H1 (cell line): ENCODE measurements around the gene RAP1GAP. TPM values are rescaled to one million over a fixed set of nuclear protein-coding genes. Genes with fewer than 3 reads are reported as not detected.
A peak's percentile ranks its signal among the peaks of the same experiment; 100 is the strongest.

Experiments used
- CTBP2 ChIP-seq: IDR thresholded peaks from 2 replicates; pipeline ENCODE4 v1.7.0; 2011; ENCODE audit warnings: borderline replicate concordance, mild to moderate bottlenecking, moderate library complexity, mixed read lengths, low read length; ENCODE audit not compliant: insufficient read depth, insufficient read length
- CTCF ChIP-seq, 3 experiments: IDR thresholded peaks; 1 replicate in 2 of 3; 2 replicates in 1 of 3; pipeline versions ENCODE4 v1.5.1 to v1.6.1; 2011; ENCODE audit warnings: low read length in 3 of 3, mild to moderate bottlenecking in 3 of 3, inconsistent platforms in 2 of 3, low read depth in 1 of 3, moderate library complexity in 1 of 3; ENCODE audit not compliant: insufficient read depth in 1 of 3; ENCODE audit errors: control extremely low read depth in 1 of 3
- EP300 ChIP-seq, 2 experiments: IDR thresholded peaks; 1 replicate in 1 of 2; 2 replicates in 1 of 2; pipeline ENCODE4 v1.6.1; 2011 to 2012; ENCODE audit warnings: low read depth in 2 of 2, low read length in 2 of 2, mild to moderate bottlenecking in 2 of 2, borderline replicate concordance in 1 of 2, inconsistent platforms in 1 of 2, moderate library complexity in 1 of 2
- HDAC2 ChIP-seq, 2 experiments: fragments of 300-600 bp in 1 of 2; sonication (generic) in 1 of 2; IDR thresholded peaks; 2 replicates each; pipeline ENCODE4 v1.6.1; 2011 to 2012; ENCODE audit warnings: low read depth in 2 of 2, low read length in 2 of 2, mild to moderate bottlenecking in 2 of 2, moderate library complexity in 2 of 2, borderline replicate concordance in 1 of 2, inconsistent platforms in 1 of 2
- HDAC6 ChIP-seq: IDR thresholded peaks from one replicate; pipeline ENCODE4 v1.7.1; 2012; ENCODE audit warnings: low read depth, mild to moderate bottlenecking, inconsistent platforms, low read length, moderate library complexity
- KDM5A ChIP-seq: fragments of 200-600 bp; IDR thresholded peaks from 2 replicates; pipeline ENCODE4 v1.7.1; 2012; ENCODE audit warnings: mild to moderate bottlenecking, low read length, inconsistent platforms, mixed read lengths
- NANOG ChIP-seq: IDR thresholded peaks from 2 replicates; pipeline ENCODE4 v1.6.1; 2011; ENCODE audit warnings: low read length, low read depth, mild to moderate bottlenecking, inconsistent platforms; ENCODE audit not compliant: insufficient read depth, poor library complexity, severe bottlenecking
- NRF1 ChIP-seq: IDR thresholded peaks from 2 replicates; pipeline ENCODE4 v1.6.1; 2011; ENCODE audit warnings: mild to moderate bottlenecking, low read depth, low read length, improper control_type of control experiment
- POLR2A ChIP-seq, 2 experiments: IDR thresholded peaks; 1 replicate in 1 of 2; 2 replicates in 1 of 2; pipeline ENCODE4 v1.6.1; 2011; ENCODE audit warnings: low read depth in 2 of 2, low read length in 2 of 2, mild to moderate bottlenecking in 2 of 2; ENCODE audit errors: control extremely low read depth in 1 of 2
- POLR2AphosphoS5 ChIP-seq: IDR thresholded peaks from 2 replicates; pipeline ENCODE4 v1.6.1; 2011; ENCODE audit warnings: low read depth, low read length
- POU5F1 ChIP-seq: IDR thresholded peaks from 2 replicates; pipeline ENCODE4 v1.6.1; 2011; ENCODE audit warnings: low read depth, mild to moderate bottlenecking, low read length, moderate library complexity
- RFX5 ChIP-seq: IDR thresholded peaks from 2 replicates; pipeline ENCODE4 v1.6.1; 2011; ENCODE audit warnings: low read depth, low read length, improper control_type of control experiment, borderline replicate concordance
- RNF2 ChIP-seq: fragments of 200-900, 300-1000 bp; sonication (generic); IDR thresholded peaks from 2 replicates; pipeline ENCODE4 v1.7.1; 2016; ENCODE audit warnings: borderline replicate concordance, low read depth, mild to moderate bottlenecking, antibody characterized with exemption, low read length; ENCODE audit not compliant: poor library complexity, severe bottlenecking; ENCODE audit errors: missing control alignments
- SIX5 ChIP-seq: IDR thresholded peaks from 2 replicates; pipeline ENCODE4 v1.6.1; 2011; ENCODE audit warnings: mild to moderate bottlenecking, low read depth, low read length
- SRF ChIP-seq: IDR thresholded peaks from 2 replicates; pipeline ENCODE4 v1.6.1; 2011; ENCODE audit warnings: mild to moderate bottlenecking, low read depth, low read length, moderate library complexity
- SUZ12 ChIP-seq: fragments of 200-600 bp; sonication (generic); IDR thresholded peaks from 2 replicates; pipeline ENCODE4 v1.6.1; 2012; ENCODE audit warnings: mild to moderate bottlenecking, inconsistent platforms, low read length, moderate library complexity, mixed read lengths
- TEAD4 ChIP-seq: IDR thresholded peaks from 2 replicates; pipeline ENCODE4 v1.6.1; 2012; ENCODE audit warnings: low read depth, low read length, inconsistent platforms, mixed read lengths
- YY1 ChIP-seq: IDR thresholded peaks from 2 replicates; pipeline ENCODE4 v1.6.1; 2011; ENCODE audit warnings: low read depth, mild to moderate bottlenecking, low read length
- polyA plus RNA-seq, 7 experiments: library from polyadenylated mRNA; depleted of rRNA in 3 of 7; stranded (reverse) in 5 of 7; unstranded in 2 of 7; fragments of >200 nt in 5 of 7; fragments of 200-250 nt in 2 of 7; gene quantifications; 1 replicate in 5 of 7; 2 replicates in 1 of 7; 4 replicates in 1 of 7; pipeline versions ENCODE4 v1.2.1 to v1.2.3, GENCODE V29; 2011 to 2013; ENCODE audit warnings: missing spikeins in 2 of 7, mixed read lengths in 2 of 7
- total RNA-seq: library from RNA; stranded (reverse); fragmentation: NEBNext Ultra II Directional; extraction: Animal tissue kit (Norgen Biotek cat#: 25700); gene quantifications from 2 replicates; pipeline ENCODE4 v1.2.1, GENCODE V29; 2021
- TF ChIP-seq, protein P1 (sequence below): IDR thresholded peaks from 2 replicates; pipeline ENCODE4 v1.6.1; 2012; ENCODE audit warnings: inconsistent platforms

RAP1GAP gene
- total and polyA plus RNA-seq, 2 of the 8 experiments (the other 6 are each of a cell fraction or from before 2014, with no cell fraction given), result 8.4 TPM

DNA sequence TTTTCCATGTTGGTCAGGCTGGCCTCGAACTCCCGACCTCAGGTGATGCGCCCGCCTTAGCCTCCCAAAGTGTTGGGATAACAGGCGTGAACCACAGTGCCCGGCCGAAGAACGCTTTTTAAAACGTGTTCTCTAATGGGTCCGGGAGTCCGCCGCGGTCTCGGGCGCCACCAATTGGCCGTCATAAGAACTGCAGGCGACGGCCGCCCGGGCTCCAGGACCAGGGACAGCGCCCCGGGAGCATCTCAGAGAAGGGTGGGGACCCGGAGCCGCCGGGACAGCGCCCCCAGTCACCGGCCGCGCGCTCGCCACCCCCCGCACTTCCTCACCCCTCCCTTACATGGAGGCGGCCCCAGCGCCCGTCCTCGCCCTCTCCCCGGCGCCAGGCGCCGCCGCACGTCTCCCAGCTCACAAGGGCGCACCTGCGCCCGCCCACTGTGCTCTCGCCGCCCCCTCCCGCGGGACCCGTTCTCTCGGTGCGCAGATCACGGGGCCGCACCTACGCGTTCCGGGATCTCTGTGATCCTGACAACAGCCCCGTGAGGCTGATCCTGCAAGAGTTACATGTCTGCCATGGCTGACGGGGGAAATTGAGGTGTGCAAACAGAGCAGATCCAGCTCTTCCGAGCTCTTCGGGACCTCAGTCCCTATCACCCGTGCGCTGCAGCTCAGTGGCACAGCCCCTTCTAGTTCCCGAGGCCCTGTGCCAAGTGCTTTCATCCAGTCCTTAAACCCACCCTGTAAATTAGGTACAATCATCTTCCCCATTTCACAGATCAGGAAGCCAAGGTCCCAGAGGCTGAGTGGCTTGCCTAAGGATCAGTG lies 9.8 kb downstream of the RAP1GAP start (continued):
- no peak for TF ChIP-seq SIX5
- TF ChIP-seq RNF2, result no peak
- no peak for TF ChIP-seq TEAD4
- TF ChIP-seq CTCF (IDR thresholded peaks at IDR 0.05; ENCODE audit: control extremely low read depth in 1 of 3, insufficient read depth in 1 of 3, low read depth in 1 of 3, low read length in 3 of 3), result peak; percentile 75 to 92 (median 83)
- no peak for TF ChIP-seq CTBP2
- no peak for TF ChIP-seq POLR2AphosphoS5
- 0 out of 2 replicates have a peak, but pooled peaks have one; percentile 43 for TF ChIP-seq SRF
- TF ChIP-seq EP300 (IDR thresholded peaks at IDR 0.05; ENCODE audit: borderline replicate concordance in 1 of 2, low read depth in 2 of 2, low read length in 2 of 2), result peak in 1 of 2 experiments; percentile 44; a peak in 1 of 3 replicates
- TF ChIP-seq POU5F1, result no peak
- no peak for TF ChIP-seq POLR2A (IDR thresholded peaks at IDR 0.05; ENCODE audit: control extremely low read depth in 1 of 2, low read depth in 2 of 2, low read length in 2 of 2)
- peak; percentile 76 to 89; a peak in 3 of 4 replicates for TF ChIP-seq HDAC2 (IDR thresholded peaks at IDR 0.05; ENCODE audit: borderline replicate concordance in 1 of 2, low read depth in 2 of 2, low read length in 2 of 2)
- TF ChIP-seq HDAC6, result no peak
- TF ChIP-seq KDM5A, result no peak
- no peak for TF ChIP-seq NRF1
- TF ChIP-seq, protein P1, sequence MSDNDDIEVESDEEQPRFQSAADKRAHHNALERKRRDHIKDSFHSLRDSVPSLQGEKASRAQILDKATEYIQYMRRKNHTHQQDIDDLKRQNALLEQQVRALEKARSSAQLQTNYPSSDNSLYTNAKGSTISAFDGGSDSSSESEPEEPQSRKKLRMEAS, result 0 out of 2 replicates have a peak, but pooled peaks have one; percentile 32
- no peak for TF ChIP-seq RFX5
- TF ChIP-seq NANOG, result no peak
- peak; percentile 59; the same call in 1 of the 2 replicates for TF ChIP-seq YY1
- TF ChIP-seq SUZ12, result no peak
